GM12872 (cell line): ENCODE measurements around the gene ZP3.
"Not testable (repeated sequence)": the region's sequence is repeated elsewhere in the genome, so short reads cannot be mapped to it uniquely, and the experiment has no call there.

Source experiments
- TF ChIP-seq, protein P1 (sequence below): IDR thresholded peaks from 3 replicates; pipeline ENCODE4 v1.5.1; 2011; ENCODE audit warnings: low read depth, mild to moderate bottlenecking, low read length, moderate library complexity; ENCODE audit not compliant: insufficient read depth

The ZP3 gene

DNA sequence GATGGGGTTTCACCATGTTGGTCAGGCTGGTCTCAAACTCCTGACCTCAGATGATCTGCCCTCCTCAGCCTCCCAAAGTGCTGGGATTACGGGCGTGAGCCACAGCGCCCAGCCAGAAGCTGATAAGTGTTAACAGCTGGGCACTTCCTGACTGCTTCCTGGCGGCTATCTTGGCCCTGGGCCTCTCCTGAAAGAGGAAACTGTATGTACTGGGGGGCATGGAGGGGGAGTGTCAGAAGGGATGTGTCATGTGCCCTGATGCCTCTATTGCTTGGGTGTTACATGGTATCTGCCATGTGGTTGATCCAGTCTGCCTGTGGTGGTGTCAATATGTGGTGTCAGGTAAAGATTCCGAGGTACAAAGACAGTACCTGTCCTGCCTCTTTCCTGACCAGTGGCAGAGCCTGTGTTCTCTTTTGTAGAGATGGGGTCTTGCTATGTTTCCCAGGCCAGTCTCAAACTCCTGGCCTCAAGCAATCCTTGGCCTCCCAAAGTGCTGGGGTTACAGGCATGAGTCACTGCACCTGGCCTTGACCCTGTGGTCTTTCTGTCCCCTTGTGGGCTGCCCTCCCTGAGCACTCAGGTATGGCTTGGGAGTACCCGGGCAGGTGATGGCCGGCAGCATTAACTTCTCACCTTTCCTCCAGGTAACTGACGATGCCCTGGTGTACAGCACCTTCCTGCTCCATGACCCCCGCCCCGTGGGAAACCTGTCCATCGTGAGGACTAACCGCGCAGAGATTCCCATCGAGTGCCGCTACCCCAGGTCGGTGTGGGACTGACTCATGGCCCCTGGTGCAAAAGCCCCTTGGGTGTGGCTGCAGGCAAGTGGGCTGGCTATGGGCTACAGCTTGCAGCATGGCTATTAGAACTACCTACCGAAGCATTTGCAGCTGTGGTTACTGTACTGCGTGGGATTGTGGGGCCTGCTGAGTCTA is 4.4 kb downstream of the ZP3 start:
- TF ChIP-seq, protein P1, sequence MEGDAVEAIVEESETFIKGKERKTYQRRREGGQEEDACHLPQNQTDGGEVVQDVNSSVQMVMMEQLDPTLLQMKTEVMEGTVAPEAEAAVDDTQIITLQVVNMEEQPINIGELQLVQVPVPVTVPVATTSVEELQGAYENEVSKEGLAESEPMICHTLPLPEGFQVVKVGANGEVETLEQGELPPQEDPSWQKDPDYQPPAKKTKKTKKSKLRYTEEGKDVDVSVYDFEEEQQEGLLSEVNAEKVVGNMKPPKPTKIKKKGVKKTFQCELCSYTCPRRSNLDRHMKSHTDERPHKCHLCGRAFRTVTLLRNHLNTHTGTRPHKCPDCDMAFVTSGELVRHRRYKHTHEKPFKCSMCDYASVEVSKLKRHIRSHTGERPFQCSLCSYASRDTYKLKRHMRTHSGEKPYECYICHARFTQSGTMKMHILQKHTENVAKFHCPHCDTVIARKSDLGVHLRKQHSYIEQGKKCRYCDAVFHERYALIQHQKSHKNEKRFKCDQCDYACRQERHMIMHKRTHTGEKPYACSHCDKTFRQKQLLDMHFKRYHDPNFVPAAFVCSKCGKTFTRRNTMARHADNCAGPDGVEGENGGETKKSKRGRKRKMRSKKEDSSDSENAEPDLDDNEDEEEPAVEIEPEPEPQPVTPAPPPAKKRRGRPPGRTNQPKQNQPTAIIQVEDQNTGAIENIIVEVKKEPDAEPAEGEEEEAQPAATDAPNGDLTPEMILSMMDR: no peak

DNA sequence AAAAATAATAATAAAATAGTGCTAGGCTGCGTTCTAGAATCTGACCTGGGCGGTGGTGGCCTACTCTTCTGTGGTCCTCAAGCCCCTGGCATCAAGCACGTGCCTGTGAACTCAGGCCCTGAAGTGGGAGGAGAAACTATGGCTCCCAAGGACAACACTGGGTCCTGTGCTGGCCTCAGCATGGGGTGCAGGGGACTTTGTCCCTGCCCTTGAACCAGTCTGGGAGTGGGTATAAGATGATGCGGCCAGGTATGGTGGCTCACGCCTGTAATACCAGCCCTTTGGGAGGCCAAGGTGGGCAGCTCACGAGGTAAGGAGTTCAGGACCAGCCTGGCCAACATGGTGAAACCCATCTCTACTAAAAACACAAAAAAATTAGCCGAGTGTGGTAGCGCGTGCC is 5.5 kb downstream of the ZP3 start:
- TF ChIP-seq, protein P1: no peak

DNA sequence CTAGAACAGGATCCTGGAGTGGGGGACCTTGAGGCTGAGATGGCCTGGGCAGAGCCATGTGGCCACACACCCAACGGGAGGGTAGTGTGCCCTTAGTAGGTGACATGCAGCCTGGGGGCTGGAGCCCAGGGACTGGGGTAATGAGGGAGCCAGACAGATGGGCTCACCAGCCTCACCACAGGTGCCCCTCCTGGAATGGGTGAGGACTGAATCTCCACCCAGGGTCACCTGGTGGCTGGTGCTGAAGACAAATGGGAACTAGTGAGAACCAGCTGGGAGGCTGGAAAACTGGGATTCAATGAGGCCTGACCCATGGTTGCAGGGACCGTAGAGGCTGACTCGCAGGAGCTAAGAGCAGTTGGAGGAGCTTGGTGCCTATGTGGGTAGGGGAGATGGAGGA is 6.1 kb downstream of the ZP3 start:
- TF ChIP-seq, protein P1: no peak

DNA sequence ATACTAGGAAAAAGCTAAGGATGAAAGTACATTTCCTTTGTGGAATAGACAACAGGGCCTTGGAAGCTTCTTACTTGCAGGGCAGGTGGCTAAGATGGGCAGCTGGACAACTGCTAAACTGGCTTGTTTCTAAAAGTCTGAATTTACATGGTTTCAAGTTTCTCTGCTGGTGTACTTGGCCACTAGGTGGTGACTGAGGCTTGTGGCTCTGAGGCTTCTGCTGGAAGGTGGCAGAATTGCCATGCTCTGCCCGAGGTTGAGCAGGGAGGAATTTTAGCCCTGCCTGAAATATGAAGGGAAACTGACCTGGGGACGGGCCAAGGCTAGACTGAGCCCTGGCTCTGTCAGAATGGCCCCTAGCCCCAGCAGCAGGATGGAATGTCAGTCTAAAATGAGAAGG is 13.1 kb downstream of the ZP3 start:
- TF ChIP-seq, protein P1: peak; percentile 65

DNA sequence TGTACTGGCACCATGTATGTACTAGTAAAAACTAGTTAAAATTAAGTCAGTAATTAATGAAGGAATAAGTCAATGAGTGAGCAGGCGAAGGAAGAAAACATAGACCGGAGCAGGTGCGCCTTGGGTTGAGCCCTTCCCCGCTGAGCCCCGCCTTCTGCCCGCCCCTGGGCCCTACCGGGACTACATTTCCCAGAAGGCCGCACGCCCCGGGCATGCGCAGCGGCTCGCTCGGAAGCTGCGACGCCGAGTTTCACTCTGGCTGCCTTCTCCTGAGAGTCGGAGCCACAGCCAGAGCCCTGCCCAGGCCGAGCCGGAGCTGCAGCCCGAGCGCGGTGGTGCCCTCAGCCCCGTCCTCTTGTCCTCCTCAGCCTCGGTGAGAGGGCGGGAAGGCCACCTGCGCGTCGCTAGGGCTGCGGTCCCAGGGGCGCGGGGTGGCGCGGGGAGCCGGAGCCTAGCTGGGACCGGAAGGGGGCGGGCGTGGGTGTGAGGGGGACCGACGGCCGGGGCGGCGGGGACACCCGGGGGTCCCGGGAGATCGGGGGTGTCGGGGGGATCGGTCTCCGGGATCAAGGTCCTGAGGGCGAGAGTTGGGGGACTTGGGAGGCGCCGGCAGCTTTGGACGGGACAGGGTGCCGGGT is 36.8 kb downstream of the ZP3 start, which contains the start of gene DTX2:
Gene DTX2, plus strand, starts transcription at position 246 of the 638 bp plus-strand sequence. CDS start 18,801 bp downstream, outside the sequence.
- TF ChIP-seq, protein P1: not testable (repeated sequence)
